GM18867 (cell line): ENCODE measurements around the gene PPP1R15B.

Experiments
- ATAC-seq: cut with Tn5 transposase; IDR thresholded peaks from one replicate; pipeline ENCODE4 v1.9.1; 2021; ENCODE audit warnings: mild to moderate bottlenecking, moderate library complexity; ENCODE audit not compliant: unreplicated experiment

The PPP1R15B gene

GRCh38 chr1:204404629-204405028 is 7.0 kb downstream of the PPP1R15B start:
- no peak for ATAC-seq

GRCh38 chr1:204402391-204402790 is 9.2 kb downstream of the PPP1R15B start:
- ATAC-seq, result no peak

- ATAC-seq, result no peak
These were observed 9.9 kb downstream of the PPP1R15B start for GRCh38 chr1:204401730-204402129.

GRCh38 chr1:204400882-204401510 is 10.6 kb downstream of the PPP1R15B start:
- no peak for ATAC-seq

GRCh38 chr1:204398197-204399125 is 13.2 kb downstream of the PPP1R15B start:
- ATAC-seq, result peak; percentile 67

GRCh38 chr1:204396015-204396583 is 15.5 kb downstream of the PPP1R15B start:
- ATAC-seq, result no peak

- ATAC-seq, result no peak
These were observed 20.0 kb downstream of the PPP1R15B start for GRCh38 chr1:204391629-204392028.

GRCh38 chr1:204390751-204391466 is 20.7 kb downstream of the PPP1R15B start:
- ATAC-seq, result no peak

GRCh38 chr1:204385727-204386126 is 25.9 kb downstream of the PPP1R15B start:
- ATAC-seq, result no peak

- no peak for ATAC-seq
These were observed 26.8 kb downstream of the PPP1R15B start for GRCh38 chr1:204384636-204385352.

- no peak for ATAC-seq
These were observed 28.3 kb downstream of the PPP1R15B start for GRCh38 chr1:204383163-204383904.

- no peak for ATAC-seq
These were observed 28.9 kb downstream of the PPP1R15B start for GRCh38 chr1:204382714-204383083.

GRCh38 chr1:204380293-204380831 is 31.3 kb downstream of the PPP1R15B start:
- no peak for ATAC-seq

GRCh38 chr1:204377800-204378668 is 33.6 kb downstream of the PPP1R15B start:
- no peak for ATAC-seq

GRCh38 chr1:204376919-204377799 is 34.5 kb downstream of the PPP1R15B start:
- no peak for ATAC-seq

GRCh38 chr1:204376465-204376864 is 35.2 kb downstream of the PPP1R15B start:
- ATAC-seq, result no peak

- ATAC-seq, result no peak
These were observed 37.7 kb downstream of the PPP1R15B start for GRCh38 chr1:204373911-204374310.

- ATAC-seq, result no peak
These were observed 41.4 kb downstream of the PPP1R15B start for GRCh38 chr1:204370176-204370575.
